Stimulated activated CD4-positive, alpha-beta T cell treated with anti-CD3 and anti-CD28 coated beads, Interleukin-2, amount 100 ng/mL, for 48 hours (primary cell): ENCODE results near the gene MYO3B.

Experiments
- DNase-seq, 2 donors: peaks; one replicate each; pipeline ENCODE4 v3.0.0-alpha.2; 2020

The MYO3B gene

DNA sequence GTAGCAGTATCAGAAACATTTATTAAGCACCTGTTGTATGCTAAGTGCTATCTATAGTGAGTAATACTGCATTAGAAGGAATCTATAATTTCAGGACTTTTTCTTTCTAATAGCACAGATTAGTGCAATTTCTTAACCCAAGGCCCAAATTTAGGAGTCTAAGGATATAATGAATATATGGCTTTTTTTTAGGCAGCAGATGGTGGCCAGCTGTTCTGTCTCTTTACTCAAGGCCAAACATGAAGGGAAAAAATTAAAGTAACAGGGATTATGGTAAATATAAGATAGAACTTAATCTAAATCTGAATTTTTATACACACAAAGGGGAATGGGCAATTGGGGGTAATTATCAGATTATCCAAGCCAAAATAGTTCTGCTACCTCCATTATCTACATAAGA is 306.6 kb downstream of the MYO3B start:
- no peak for DNase-seq

DNA sequence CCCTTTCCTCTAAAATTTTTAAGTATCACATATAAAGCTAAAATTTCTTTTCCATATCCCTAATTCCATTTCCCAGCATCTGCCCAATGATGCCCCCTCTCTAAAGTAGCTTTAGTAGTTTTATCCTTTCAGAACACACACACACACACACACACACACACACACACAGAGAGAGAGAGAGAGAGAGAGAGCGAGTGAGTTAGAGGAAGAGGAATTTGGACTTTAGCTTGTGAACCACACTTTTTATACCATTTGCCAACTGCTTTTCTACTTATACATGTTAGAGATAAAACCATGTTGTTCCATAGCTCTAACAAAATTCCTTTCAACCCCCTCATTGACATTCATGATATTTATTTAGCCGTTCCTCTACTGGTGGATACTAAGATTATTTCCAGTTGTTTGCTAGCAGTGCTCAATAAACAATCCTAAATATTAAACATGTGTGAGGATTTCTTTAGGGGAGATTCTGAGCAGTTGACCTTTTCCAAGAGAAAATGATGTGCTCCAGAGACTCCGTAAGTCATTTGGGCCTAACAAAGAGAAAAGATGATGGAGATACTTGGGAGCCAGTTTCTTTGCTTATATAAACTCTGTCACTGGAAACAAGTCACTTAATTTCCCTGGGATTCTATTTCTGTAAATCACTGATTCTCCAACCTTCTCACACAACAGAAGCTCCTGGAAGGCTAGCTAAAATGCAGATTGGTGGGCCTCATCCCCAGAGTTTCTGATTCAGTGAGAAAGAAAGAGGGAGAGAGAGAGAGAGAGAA is 307.5 kb downstream of the MYO3B start:
- DNase-seq = no peak

DNA sequence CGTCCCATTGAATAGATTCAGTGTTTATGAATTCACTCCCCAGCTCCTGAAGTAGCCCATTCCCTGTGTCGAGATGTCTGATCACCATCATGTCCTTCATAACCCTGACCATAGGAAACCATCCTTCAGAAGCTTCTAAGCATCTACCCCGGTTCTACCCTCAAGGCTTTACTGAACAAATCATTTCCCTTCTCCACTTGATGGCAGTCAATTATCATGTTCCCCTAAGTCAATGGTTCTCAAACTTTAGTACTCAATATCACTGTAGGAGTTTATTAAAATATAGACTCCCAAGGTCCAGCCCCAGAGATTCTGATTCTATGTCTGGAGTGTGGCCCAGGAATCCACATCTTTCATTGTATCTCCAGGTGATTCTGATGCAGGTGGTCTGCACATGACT is 308.8 kb downstream of the MYO3B start:
- no peak for DNase-seq

DNA sequence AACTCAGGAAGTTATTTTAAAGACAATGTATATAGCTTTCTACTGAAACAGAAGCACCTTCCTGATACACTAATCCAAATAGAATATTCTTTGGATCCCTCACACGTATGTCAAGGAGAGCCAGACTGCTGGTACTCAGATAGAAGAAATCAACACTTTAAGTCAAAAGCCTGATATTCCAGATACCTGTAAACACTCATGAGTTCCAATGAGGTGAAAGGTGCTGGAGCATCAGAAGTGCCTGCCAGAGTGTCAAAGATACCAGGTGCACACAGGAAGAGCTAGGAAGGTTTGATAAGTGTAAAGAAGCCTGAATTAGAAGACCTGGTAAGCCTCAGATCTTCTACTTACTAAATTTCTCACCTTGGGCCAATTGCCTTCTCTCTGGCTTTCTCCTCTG is 310.9 kb downstream of the MYO3B start:
- no peak for DNase-seq

DNA sequence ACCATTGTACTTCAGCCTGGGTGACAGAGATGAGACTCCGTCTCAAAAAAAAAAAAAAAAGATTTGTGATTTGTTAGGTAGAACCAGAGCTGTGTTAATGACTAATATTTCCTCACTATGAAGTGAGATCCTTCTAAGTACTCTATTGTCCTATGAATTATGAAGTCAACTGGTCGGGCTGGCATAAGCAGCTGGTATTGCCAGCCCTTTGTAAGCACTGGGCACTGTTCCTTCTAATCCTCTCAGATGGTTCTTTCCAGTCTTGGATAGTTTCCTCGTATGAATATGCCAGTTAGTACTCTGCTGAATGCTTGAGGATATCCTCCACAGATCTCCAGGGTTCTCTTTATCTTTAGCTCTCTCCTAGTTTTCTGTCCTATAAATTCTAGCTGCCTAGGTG is 314.1 kb downstream of the MYO3B start:
- no peak for DNase-seq

DNA sequence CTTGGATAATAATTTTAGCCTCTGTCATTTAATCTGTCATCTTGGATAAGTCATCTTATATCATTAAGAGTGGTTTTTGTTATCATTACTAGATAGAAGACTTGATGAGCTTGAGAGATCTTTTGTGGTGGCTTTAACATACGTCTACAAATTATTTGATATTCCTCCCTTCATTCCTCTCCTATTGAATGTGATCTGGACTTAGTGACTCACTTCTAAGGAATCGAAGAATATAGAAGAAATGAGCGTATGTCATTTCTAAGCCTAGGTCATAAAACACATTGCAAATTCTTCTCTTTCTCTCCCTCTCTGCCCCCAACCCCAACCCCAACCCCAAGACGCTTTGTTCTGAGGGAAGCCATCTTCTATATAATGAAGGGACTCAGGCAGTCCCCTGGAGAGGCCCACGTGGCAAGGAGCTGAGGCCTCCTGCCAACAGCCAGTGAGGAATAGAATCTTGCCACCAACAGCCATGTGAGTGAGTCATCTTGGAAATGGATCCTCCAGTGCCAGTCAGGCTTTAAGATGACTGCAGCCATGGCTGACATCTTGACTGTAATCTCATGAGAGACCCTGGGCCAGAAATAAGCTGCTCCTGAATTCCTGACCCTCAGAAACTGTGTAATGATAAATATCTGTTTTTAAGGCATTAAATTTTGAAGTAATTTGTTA is 315.6 kb downstream of the MYO3B start:
- DNase-seq = no peak

DNA sequence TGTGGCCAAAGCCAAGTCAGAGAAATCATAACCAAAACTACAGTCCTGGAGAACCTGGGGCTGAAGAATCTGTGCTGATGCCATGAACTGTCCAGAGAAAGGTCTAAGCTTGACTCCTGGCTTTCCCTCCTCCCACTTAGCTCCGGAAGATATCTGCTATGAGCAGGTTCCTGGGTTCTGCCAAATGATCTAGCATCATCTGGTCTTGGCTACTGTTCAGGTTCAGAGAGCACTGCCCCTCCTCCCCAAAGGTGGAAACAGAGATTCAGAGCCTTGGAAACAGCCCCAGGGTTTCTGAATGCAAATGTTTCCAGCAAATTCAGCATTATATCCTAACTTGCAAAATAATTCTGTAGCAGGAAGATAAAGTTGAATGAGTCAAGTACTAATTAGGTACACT is 317.9 kb downstream of the MYO3B start:
- no peak for DNase-seq

DNA sequence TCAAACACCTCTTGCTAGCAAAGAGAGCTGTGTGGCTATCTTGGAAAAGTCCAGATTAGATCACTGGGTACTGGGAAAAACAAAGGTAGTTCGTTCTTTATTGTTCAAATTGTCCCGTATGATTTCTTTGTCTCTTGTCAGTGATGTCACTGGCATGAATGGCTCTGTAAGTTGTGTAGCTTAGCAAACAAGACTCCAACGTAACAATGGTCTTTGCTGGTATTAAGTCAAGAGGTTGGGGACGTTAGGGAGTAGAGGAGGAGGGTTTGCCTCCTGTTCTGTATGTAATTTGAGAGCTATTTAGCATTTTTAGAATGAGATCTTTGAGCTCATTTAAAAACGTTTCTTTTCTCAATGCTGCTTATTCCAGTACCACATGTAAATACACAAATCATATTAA is 320.7 kb downstream of the MYO3B start:
- DNase-seq = no peak

DNA sequence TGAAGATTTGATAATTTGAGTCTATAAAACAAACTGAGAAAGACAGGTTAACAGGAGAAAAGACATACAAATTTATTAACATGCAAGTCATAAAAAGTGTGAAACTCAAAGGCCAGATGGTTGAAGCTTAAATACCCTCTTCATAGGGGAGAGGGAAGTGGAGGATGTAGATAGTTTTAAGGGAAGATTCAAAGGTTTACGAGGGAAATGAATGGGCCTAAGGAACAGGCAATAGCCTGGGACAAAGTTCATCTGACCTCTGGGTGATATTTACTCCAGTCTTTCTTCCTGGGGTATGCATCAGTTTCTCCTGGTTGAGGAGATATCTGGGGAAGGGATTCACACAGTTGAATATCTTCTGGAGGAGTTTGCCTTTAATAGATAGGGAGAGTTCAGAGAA is 322.2 kb downstream of the MYO3B start:
- DNase-seq = no peak

DNA sequence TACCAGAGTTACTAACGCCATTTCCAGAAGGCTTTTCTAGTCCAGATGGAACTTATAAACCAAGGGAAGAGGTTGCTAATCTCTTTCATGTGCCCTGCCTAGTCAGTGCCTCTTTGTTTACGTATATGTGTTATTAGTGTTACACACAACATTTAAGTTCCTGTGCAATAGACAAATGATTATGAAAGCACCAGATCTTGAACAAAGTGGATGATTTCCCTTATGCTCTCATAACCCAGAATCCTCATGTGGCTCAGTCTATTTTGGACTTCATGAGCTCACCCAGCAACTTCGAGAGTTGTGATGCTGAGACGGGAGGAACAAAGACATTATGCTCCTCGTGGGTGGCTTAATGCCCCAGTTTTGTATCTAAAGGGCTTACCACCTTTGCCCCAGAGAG is 322.8 kb downstream of the MYO3B start:
- no peak for DNase-seq

DNA sequence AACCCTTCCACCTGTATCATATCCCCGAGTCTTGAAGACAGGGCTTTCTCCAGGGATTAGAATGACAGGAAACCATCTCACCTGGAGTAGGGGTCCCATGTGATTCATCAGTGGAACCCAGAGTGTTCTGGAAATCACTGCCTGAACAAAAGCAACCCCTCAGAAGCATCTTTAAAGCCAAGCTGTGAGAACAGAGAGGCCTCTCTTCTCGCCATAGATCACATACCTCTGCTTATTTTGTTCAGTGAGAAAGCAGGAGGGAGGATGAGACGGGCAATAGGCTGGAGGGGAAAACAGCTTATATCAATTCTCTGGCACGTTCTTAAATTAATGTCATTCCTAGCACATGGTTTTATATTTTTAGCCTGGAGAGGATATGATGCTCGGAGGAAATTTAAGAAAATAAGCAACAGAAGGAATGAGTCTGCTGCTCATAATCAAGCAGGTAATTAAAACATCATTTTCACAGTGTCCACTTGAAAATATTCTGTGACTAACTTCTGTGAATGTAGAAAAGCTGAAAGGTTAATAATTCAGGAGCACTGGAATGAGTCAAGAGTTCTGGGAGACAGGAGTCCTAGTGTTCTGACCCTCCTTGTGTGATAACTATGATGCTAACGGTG is 323.6 kb downstream of the MYO3B start:
- DNase-seq = no peak

DNA sequence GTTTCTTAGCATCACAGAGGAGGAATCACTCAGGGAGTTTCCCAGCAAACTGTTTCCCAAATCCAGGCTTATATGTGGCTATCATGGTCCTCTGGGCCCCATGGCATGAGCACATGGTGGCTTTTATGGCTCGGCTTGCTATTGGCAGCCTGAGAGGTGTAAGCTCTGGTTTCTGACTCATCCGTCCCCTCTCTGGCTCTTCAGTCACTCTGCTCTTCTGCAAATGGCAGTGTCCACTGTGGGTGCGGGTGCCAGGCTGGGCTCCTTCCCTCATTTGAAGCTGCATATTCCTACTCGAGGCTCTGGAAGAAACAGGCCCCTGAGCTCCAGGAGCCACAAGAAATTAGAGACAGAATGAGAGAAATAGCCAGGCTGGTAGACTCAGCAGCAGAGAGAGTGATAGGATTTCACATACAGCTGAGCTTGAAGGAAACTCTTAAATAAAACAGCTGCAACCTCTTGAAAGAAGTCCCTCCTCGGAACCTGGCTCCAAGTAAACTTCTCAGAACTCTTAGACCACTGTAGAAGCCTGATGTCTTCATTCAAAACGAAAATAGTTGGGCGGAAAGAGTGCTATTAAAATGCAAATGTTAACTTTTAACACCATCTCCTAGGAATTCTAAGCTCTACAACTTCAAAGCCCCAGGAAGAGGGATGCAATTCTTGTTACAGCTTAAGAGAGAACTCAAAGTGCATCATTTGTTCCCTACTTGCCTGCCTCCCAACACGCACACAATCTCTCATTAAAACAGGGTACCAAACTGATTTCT is 324.6 kb downstream of the MYO3B start:
- DNase-seq = no peak

DNA sequence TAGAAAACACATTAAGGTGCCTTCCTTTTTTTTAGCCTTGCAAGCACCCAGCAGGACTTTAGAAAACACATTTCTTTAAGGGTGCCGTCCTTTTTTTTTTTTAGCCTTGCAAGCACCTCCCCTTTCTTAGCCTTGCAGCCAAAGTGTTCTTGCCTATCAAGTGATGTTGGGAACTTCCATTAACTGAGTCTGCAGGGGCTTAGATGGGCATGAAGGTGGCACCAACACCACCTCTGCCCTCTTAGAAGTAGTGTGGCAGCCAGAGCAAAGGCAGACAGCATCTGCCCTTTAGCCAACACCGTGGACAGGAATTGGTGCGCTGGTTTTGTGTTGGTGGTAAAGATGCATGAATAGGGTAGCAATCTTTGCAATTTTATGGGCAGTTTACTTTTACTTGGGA is 325.6 kb downstream of the MYO3B start:
- DNase-seq = no peak

DNA sequence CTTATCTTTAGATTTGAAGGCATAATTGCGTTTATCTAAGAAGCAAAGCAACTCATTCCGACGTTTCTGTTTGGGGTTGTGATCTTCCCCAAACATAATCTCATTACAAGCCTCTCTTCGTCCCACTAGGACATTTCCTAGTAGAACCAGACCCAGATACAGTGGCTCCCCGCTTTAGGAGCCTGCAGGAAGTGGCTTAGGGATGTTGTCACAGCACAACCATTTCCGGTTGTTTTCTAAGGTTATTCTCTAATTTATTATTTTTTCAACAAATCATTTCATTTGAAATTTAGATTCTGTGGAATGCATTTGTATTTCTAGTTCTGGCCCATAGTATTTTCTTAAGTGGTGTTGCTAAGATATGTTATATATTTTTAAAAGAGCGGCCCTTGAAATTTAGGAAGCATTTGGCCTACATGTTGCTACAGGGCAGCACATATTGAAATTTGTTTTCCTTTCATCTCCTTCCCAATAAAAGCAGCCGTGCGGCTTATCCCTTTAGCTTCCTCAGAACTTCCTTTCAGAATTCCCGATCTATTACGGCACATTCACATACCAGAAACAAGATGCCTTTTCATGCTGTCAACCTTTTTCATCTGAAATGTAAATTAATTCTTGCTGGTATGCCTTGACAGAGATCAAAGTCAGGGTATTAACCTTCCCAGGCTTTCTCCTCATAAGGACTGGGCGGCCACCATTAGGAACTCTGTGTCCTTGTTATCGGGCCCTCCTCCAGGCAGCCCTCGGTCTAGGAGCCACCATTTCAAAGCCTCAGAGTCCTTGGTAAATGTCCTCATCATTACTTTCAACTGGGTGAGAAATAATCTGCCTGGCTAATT is 326.2 kb downstream of the MYO3B start:
- no peak for DNase-seq

DNA sequence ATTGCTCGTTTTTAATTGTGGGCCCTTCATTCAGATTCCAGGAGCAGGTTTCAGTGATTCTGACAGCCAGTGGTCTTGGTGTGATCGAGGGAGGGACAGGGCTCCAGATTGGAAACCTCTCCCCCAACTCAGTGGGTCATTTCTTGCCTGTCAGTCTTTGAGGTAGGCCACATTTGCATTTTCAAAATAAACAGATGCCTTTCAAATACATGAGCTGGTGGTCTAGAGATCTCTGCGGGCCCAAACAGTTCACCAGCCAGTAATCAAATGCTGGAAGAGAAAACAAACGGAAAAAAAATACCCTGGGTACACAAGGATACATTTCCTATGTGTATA is 326.8 kb downstream of the MYO3B start:
- DNase-seq = no peak

DNA sequence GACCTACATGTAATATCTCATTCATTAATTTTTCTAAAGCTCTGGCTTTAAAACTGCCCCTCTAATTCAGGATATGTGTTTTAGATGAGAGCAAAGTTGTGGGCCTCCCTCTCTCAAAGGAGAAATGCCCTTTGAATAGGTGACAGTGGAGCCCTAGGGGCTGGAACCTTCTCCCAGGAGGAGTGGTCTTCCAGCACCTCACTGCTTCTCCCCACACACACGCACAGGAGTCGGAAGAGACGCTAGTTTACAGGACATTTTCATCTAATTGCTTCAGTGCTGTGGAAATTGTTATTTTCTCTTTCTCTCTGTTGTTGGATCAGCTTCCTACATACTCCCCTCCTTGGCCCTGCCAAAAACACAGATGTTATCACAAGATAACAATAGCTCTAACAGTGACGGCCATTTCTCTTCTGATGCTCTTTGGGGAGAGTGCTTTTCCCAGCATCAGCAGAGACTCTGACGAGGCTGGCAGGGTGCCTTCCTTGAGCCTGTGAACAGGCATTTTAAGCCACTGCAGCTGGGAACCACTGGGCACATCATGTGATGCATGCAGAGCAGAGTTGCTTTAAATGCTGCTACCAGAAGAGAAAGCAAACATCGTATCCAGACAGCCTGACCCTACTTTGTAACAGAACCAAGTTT is 327.8 kb downstream of the MYO3B start:
- DNase-seq = no peak

DNA sequence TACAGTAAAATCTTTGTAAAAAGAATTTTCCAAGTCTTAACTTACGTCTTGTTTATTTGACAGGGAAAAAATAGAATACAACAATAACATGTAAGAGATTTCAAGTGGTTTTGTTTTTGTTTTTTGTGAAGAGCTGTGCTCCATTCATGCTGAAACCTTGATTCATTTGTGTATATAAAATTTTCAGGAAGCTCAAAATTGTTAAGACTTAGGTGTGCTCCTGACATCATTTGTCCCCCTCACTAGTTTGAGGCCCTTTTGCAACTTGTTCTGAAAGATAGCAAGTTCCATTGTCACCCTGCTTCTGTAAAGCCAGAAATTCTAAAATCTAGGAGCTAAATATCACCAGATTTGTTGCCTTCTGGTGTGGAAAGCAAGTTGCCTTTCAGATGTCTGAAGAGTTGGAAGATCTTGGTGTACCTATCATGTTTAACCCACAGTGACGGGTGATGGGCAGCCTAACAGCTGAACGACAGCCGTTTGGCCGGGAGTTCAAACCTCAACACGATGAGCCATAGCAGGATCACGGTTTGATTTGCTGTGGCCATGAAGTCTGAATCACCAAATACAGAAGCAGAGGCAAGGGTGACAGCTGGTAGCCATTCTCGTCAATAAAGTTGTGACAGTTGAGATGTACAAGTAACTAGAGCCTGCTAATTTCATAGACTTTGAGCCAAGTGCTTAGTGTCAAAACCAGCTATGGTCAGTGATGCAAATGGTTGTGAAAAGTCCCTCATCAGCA is 331.7 kb downstream of the MYO3B start:
- no peak for DNase-seq

DNA sequence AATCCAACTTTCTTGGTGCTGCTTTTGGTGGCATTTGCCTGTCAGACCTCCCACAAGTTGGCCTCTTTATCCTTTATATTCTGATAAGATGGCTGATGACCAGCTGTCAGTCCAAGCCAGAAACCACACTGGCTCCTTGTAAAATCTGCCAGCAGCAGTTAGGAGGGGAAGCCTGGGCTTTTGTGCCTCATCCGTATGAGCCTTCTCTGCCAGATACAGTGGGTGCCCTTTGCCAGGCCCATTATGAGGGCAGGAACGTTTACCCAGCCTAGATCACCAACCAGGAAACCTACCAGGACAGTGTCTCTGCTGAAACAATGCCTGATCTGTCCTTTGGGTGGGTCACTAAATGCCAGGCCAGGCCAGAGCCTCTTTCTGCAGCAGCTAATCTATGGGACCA is 334.3 kb downstream of the MYO3B start:
- no peak for DNase-seq

DNA sequence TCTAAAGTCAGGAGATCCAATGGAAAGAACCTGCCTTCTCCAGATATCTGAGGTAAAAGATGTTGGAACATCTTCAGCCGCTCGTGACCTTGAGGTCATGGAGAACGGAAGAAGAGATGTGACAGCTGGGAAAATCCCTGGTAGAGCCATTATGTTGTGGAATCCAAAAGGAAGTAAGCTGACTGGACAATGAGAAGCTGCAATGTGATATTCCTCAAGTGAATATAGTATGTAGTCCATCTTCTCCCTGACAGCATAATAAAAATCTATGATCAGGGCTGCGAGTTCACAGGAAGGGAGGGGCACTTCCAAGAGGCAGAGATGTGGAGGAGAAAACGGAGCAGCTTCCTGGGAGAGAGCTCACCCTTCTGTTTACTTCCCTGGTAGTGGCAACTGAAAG is 336.2 kb downstream of the MYO3B start:
- no peak for DNase-seq

DNA sequence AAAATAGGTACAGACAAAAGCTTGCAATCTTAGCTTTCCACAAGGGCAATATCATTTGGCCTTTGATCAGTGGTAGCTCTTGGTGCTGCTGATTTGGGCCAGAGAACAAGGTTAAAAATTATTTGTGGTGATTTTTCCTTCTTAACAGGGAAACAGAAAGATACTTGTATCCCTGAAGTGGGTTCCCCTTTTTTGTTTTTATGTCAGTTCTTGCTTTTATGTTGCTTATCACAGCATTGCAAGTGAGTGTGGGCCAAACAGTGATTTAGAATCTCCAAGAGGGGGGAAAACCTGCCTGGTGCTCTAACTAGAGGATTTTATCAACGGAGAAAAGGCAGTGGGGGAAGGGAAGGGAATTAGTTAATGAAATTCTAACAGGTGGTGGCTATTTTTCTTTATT is 339.6 kb downstream of the MYO3B start:
- DNase-seq = no peak

DNA sequence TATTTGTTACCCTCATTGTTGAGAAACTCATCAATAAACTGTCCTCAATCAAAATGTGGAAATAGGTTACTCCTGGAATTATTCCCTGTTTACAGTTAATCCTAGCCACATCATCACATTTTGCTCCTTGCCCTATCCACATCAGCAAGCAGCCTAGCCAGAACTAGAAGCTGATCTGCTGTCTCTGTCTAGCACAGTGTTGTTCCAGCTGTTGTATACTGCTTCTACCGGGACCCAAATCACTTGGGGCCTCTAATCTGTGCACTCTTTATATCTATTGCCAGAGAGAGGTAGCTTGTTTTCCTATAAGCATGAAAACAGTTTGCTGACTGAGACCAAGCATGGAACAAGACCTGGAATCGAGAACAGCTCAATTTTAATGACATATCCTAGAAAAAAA is 341.0 kb downstream of the MYO3B start:
- no peak for DNase-seq

DNA sequence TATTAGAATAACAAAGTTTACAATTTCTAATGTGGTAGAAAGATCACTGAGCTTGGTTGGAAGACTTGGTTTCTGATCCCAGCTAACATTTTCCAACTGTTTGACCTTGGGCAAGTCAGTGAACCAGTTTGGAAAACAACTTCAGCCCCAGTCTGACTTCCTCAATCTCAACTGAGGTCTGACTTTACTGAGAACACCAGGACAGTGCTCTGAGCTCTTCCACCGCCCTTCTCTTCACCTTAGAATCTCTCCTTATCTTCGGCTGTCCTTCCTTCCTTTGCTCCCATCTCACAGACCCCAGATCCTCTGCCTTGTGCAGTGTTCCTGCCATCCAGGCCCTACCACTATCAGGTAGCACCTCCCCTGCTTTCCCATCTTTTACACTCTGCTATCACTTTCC is 343.4 kb downstream of the MYO3B start:
- no peak for DNase-seq
